ENCODE data around the gene TSSK2. TPM values are rescaled to one million over a fixed set of nuclear protein-coding genes. Genes with fewer than 3 reads are reported as not detected.

Gene TSSK2
- total RNA-seq, 4 donors from 2014 or later: 0.59 to 0.94 (median 0.78) TPM; not detected in 1

DNA sequence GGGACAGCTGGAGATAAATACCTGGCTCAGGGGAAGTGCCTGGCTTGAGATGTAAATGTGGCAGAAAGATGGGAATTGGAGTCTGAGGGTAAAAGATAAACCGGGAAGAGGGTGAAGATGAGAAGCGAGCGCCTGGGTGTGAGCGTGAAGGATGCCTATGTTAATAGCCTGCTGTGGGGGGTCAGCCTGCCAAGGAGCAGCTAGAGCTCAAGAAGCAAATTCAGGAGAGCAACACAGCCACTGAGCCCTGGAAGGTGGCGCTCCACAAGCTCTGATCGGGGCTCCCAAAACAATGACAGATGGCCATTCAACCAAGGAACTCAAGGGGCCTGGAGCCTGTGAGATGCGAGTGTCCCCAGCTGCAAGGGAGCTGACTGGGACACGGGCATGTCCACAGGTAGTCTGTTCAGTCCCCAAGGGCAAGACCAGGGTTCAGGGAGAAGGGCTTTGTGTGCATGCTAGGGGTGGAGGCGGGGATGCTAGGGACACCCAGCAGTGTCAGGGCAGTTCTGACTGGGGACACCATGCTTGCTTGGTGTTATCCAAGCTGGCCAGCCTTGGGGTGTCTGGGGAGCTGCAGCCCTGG is 16.2 kb downstream of the TSSK2 start:
- intact Hi-C loops (cut with DNase I): loop anchor here (10.0 kb wide), 2 partner anchors 288 to 478 kb away; partner anchors contain the start of genes HIRA and MRPL40
- WGBS, 2 donors: 33 to 39% methylated on average over 8 of the region's 9 CpGs
- Histone ChIP-seq H3K4me3 (replicated peaks in 1 of 3) (no peak overlapping the region), H3K36me3 (peaks cover 3 to 5% of the 10 kb centered on the region in 2 donors), H3K4me1 (peaks cover 5 to 17% of the 10 kb centered on the region in 2 donors), H3K27me3 (peaks cover 16% of the 10 kb centered on the region), H3K27ac (no peak overlapping the region), H3K9me3 (no peaks in the 10 kb centered on the region)
- no peak for DNase-seq
- TF ChIP-seq POLR2A (IDR thresholded peaks at IDR 0.05) (no peak), CTCF (IDR thresholded peaks at IDR 0.05) (no peak)

DNA sequence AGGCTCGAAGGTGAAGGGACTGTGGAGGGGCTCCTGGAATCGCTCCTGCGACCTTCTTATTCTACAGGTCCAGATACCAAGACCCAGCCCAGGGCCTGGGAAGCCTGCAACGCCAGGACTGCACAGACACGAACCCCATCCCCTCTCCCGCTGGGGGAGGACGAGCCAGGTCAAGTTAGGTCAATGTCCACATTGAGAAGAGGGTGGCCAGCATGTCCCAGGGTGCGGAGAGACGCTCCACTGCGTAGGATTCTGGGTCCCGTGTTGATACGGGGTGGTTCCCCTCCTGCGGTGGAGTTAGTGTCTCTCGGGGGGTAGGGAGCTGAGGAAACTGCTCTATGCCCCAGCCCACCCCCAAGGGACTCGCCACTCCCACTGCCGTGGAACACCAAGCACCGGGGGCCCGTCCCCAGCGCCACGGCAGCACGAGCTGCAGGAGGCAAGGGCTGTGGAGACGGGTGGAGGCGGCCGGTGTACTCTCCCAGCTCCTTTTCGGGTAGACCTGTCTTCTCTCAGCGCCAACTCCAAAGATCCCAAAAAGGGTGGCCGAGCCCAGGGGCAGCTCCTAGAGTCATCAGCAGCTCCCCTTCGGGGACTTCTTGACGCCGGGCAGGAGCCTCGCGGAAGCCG is 17.4 kb downstream of the TSSK2 start:
- intact Hi-C loops (cut with DNase I): loop anchor here (10.0 kb wide), 2 partner anchors 286 to 476 kb away; partner anchors contain the start of genes HIRA and MRPL40
- Histone ChIP-seq H3K27me3 (peaks cover 16% of the 10 kb centered on the region), H3K4me3 (replicated peaks in 1 of 3) (no peak overlapping the region), H3K4me1 (peaks cover 4 to 12% of the 10 kb centered on the region in 2 donors), H3K36me3 (no peaks in the 10 kb centered on the region), H3K27ac (no peak overlapping the region), H3K9me3 (no peaks in the 10 kb centered on the region)
- no peak for DNase-seq
- WGBS, 2 donors: 53 to 57% methylated on average over 12 to 14 of the region's 33 CpGs
- no peak for TF ChIP-seq POLR2A (IDR thresholded peaks at IDR 0.05)
- TF ChIP-seq CTCF (IDR thresholded peaks at IDR 0.05): no peak

- DNase-seq: peak; percentile 24 to 27
- 5 to 7% methylated on average over 8 to 17 of the region's 92 CpGs for WGBS, 2 donors
- Histone ChIP-seq H3K36me3 (no peaks in the 10 kb centered on the region), H3K9me3 (no peaks in the 10 kb centered on the region), H3K27ac (no peak overlapping the region), H3K27me3 (peaks cover 16% of the 10 kb centered on the region), H3K4me3 (replicated peaks in 1 of 3) (peak overlapping the region in 1 of 3 donors; percentile 8), H3K4me1 (peaks cover 0 to 7% of the 10 kb centered on the region in 2 donors)
- no peak for TF ChIP-seq CTCF (IDR thresholded peaks at IDR 0.05)
- TF ChIP-seq POLR2A (IDR thresholded peaks at IDR 0.05): no peak
- intact Hi-C loops (cut with DNase I): loop anchor here (10.0 kb wide), 2 partner anchors 286 to 476 kb away; partner anchors contain the start of genes HIRA and MRPL40
Measured at GRCh38 chr22:19149047-19149883, 18.2 kb downstream of the TSSK2 start.

DNA sequence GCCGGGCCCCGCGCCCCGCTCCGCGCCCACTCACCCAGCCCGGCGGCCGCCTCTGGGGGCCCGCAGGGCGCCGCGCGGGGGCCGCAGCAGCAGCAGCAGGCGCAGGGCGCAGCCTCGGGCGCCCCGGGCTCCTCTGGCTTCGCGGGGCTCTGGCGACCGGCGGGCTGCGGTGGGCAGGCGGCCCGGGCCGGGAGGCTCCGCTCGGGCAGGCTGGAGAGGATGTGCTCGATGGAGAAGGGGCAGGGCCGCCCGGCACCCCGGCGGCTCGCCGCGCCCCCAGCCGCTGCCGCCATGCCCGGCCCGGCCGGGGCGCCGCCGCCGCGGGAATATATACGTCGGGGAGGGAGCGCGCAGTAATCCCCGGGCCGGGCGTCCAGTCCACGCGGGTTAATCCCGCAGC is 18.9 kb downstream of the TSSK2 start, which contains the start of gene GSC2:
GSC2 (minus strand) TSS at position 302 of the 400 bp plus-strand sequence; CDS start at position 293, 9 bp downstream.
- peaks cover 0 to 7% of the 10 kb centered on the region in 2 donors for H3K4me1 ChIP-seq
- intact Hi-C loops (cut with DNase I): loop anchor here (10.0 kb wide), 2 partner anchors 285 to 475 kb away; partner anchors contain the start of genes HIRA and MRPL40
- TF ChIP-seq POLR2A (IDR thresholded peaks at IDR 0.05) (no peak), CTCF (IDR thresholded peaks at IDR 0.05) (no peak)
- H3K4me3 ChIP-seq (replicated peaks in 1 of 3): peak within 1 kb of the TSS in 1 of 3 donors; percentile 8
- no peak for DNase-seq
- peaks cover 16% of the 10 kb centered on the region for H3K27me3 ChIP-seq
- WGBS, 2 donors: no CpG with 5 or more reads among the region's 59 CpGs
- H3K9me3 ChIP-seq: no peaks in the 10 kb centered on the region
- H3K27ac ChIP-seq: no peak within 1 kb of the TSS
- no peaks in the 10 kb centered on the region for H3K36me3 ChIP-seq

Measured in thyroid gland (tissue), 4 donors.